HCT116 (cell line): ENCODE results near the gene FLNB. TPM values are rescaled to one million over a fixed set of nuclear protein-coding genes. Genes with fewer than 3 reads are reported as not detected.

Experiments used
- ATAC-seq: fragments of 200-7000 bp; cut with Tn5 transposase; 2 replicates; pipeline ENCODE4 v1.9.1; 2020; ENCODE audit warnings: mild to moderate bottlenecking, moderate library complexity
- BruUV-seq: library from RNA; stranded (reverse); fragments of 400-500 nt; replicated peaks from 2 replicates; lab custom pipeline; 2021; lab: Mats Ljungman, UMichigan
- CTCF ChIA-PET: fragments of 300-600 bp; sonication (Branson Sonifier 250); formaldehyde crosslinking; loops from one replicate; lab custom pipeline; 2021; ENCODE audit warnings: antibody characterized with exemption; lab: Charles Lee
- POLR2A ChIA-PET: fragments of 300-600, 350-600 bp; sonication (Branson Sonifier 250); formaldehyde crosslinking; loops from one replicate; lab custom pipeline; 2021; ENCODE audit warnings: antibody characterized with exemption; lab: Charles Lee
- RAD21 ChIA-PET, 2 experiments: fragments of 300-600 bp; sonication (Branson Sonifier 250); formaldehyde crosslinking; loops; one replicate each; lab custom pipeline; 2023; ENCODE audit warnings: low total read pairs in 2 of 2; ENCODE audit not compliant: uncharacterized antibody in 2 of 2, unreplicated experiment in 2 of 2, low non-redundant PET in 1 of 2; lab: Charles Lee
- DNase-seq: peaks from one replicate; pipeline ENCODE4 v3.0.0-alpha.2; 2010; ENCODE audit warnings: low read depth, low spot score
- H2AFZ ChIP-seq: fragments of 200-600 bp; shearing (Covaris generic), sonication (generic); 2 replicates; pipeline ENCODE4 v1.6.1; 2017; ENCODE audit warnings: low read depth, mixed run types, mixed read lengths, antibody characterized with exemption, low read length; ENCODE audit not compliant: poor library complexity, severe bottlenecking
- H3K27ac ChIP-seq: 2 replicates; pipeline ENCODE4 v1.5.1; 2012; ENCODE audit warnings: low read depth, low read length
- H3K27me3 ChIP-seq: fragments of 200-600 bp; sonication (generic); 2 replicates; pipeline ENCODE4 v1.6.1; 2016; ENCODE audit warnings: mixed run types, low read length, mixed read lengths; ENCODE audit not compliant: insufficient read depth
- H3K36me3 ChIP-seq, 2 experiments: fragments of 200-500 bp in 1 of 2; fragments of 200-600 bp in 1 of 2; sonication (Bioruptor generic) in 1 of 2; sonication (generic) in 1 of 2; 2 replicates each; pipeline versions ENCODE4 v1.5.1 to v1.6.1; 2014 to 2016; ENCODE audit warnings: low read length in 2 of 2, inconsistent platforms in 1 of 2, mixed read lengths in 1 of 2, mixed run types in 1 of 2; ENCODE audit not compliant: insufficient read depth in 2 of 2, control insufficient read depth in 1 of 2
- H3K4me1 ChIP-seq, 2 experiments: fragments of 200-600 bp in 1 of 2; sonication (generic) in 1 of 2; 2 replicates each; pipeline versions ENCODE4 v1.5.1 to v1.6.1; 2012 to 2017; ENCODE audit warnings: low read length in 2 of 2, inconsistent platforms in 1 of 2, mild to moderate bottlenecking in 1 of 2, mixed read lengths in 1 of 2, mixed run types in 1 of 2, moderate library complexity in 1 of 2; ENCODE audit not compliant: insufficient read depth in 2 of 2, control insufficient read depth in 1 of 2
- H3K4me2 ChIP-seq: fragments of 200-600 bp; sonication (generic); 2 replicates; pipeline ENCODE4 v1.6.1; 2017; ENCODE audit warnings: mixed run types, low read length, mixed read lengths
- H3K4me3 ChIP-seq, 2 experiments: fragments of 200-600 bp in 1 of 2; sonication (generic) in 1 of 2; replicated peaks in 1 of 2; 2 replicates each; pipeline ENCODE4 v1.5.1; 2011 to 2016; ENCODE audit warnings: low read length in 2 of 2, control low read depth in 1 of 2, low read depth in 1 of 2, mild to moderate bottlenecking in 1 of 2, mixed read lengths in 1 of 2, mixed run types in 1 of 2
- H3K79me2 ChIP-seq: fragments of 200-600 bp; sonication (generic); 2 replicates; pipeline ENCODE4 v1.6.1; 2017; ENCODE audit warnings: mild to moderate bottlenecking, mixed run types, low read length, moderate library complexity, mixed read lengths; ENCODE audit not compliant: insufficient read depth
- H3K9ac ChIP-seq: fragments of 200-600 bp; sonication (generic); 2 replicates; pipeline ENCODE4 v1.6.1; 2016; ENCODE audit warnings: low read length, mixed read lengths
- H3K9me2 ChIP-seq: fragments of 200-600 bp; sonication (generic), shearing (Covaris generic); 2 replicates; pipeline ENCODE4 v1.6.1; 2017; ENCODE audit warnings: mixed run types, mild to moderate bottlenecking, moderate library complexity; ENCODE audit not compliant: insufficient read depth
- H3K9me3 ChIP-seq, 2 experiments: fragments of 200-500 bp in 1 of 2; fragments of 200-600 bp in 1 of 2; sonication (Bioruptor generic) in 1 of 2; sonication (generic) in 1 of 2; 2 replicates each; pipeline ENCODE4 v1.6.1; 2014 to 2017; ENCODE audit warnings: low read length in 2 of 2, mixed read lengths in 2 of 2, inconsistent platforms in 1 of 2, low read depth in 1 of 2, mild to moderate bottlenecking in 1 of 2, mixed run types in 1 of 2, moderate library complexity in 1 of 2; ENCODE audit not compliant: control insufficient read depth in 1 of 2, insufficient read depth in 1 of 2
- H4K20me1 ChIP-seq: fragments of 200-600 bp; sonication (generic), shearing (Covaris generic); 2 replicates; pipeline ENCODE4 v1.6.1; 2017; ENCODE audit warnings: mixed run types, mild to moderate bottlenecking, moderate library complexity; ENCODE audit not compliant: insufficient read depth
- EGR1 ChIP-seq: IDR thresholded peaks from 2 replicates; pipeline ENCODE4 v1.6.1; 2012; ENCODE audit warnings: low read depth
- ELF1 ChIP-seq: IDR thresholded peaks from 2 replicates; pipeline ENCODE4 v1.6.1; 2012; ENCODE audit warnings: low read depth, borderline replicate concordance
- JUND ChIP-seq: IDR thresholded peaks from 2 replicates; pipeline ENCODE4 v1.6.1; 2012
- POLR2A ChIP-seq: IDR thresholded peaks from 2 replicates; pipeline ENCODE4 v1.7.0; 2011; ENCODE audit warnings: borderline replicate concordance; ENCODE audit not compliant: insufficient read depth, insufficient read length; ENCODE audit errors: extremely low read depth
- POLR2AphosphoS5 ChIP-seq: IDR thresholded peaks from 2 replicates; pipeline ENCODE4 v1.6.1; 2011; ENCODE audit warnings: mild to moderate bottlenecking, low read depth, low read length, moderate library complexity
- SIN3A ChIP-seq: IDR thresholded peaks from 2 replicates; pipeline ENCODE4 v1.6.1; 2012; ENCODE audit warnings: low read depth
- SP1 ChIP-seq: IDR thresholded peaks from 2 replicates; pipeline ENCODE4 v1.6.1; 2012; ENCODE audit warnings: low read depth
- YY1 ChIP-seq: IDR thresholded peaks from 2 replicates; pipeline ENCODE4 v1.6.1; 2011; ENCODE audit warnings: low read length, low read depth, moderate library complexity, mild to moderate bottlenecking; ENCODE audit not compliant: insufficient replicate concordance; ENCODE audit errors: extremely low read depth
- ZNF274 ChIP-seq: fragments of 200-500 bp; sonication (Bioruptor generic); IDR thresholded peaks from 2 replicates; pipeline ENCODE4 v1.6.1; 2014; ENCODE audit warnings: mild to moderate bottlenecking, low read depth, low read length, inconsistent platforms
- intact Hi-C: fragments of 100-400 bp; cut with micrococcal nuclease; formaldehyde crosslinking; loops from 2 replicates; pipeline ENCODE4 v1.10.0; 2022
- total RNA-seq: library from RNA; stranded (reverse); gene quantifications from one replicate; pipeline ENCODE4 v1.2.1, GENCODE V29; 2021; ENCODE audit not compliant: unreplicated experiment
- TF ChIP-seq, protein P1 (sequence below): IDR thresholded peaks from 2 replicates; pipeline ENCODE4 v1.6.1; 2011; ENCODE audit warnings: mild to moderate bottlenecking, low read length, moderate library complexity; ENCODE audit not compliant: insufficient replicate concordance; ENCODE audit errors: extremely low read depth
- TF ChIP-seq, protein P2 (sequence below), 3 experiments: fragments of 200-600 bp in 1 of 3; sonication (generic) in 1 of 3; IDR thresholded peaks in 2 of 3; conservative IDR thresholded peaks in 1 of 3; 2 replicates each; pipeline ENCODE4 v1.5.1; 2012 to 2017; ENCODE audit warnings: low read depth in 2 of 3, low read length in 2 of 3, antibody characterized with exemption in 1 of 3, borderline replicate concordance in 1 of 3, control low read depth in 1 of 3, mild to moderate bottlenecking in 1 of 3, mixed read lengths in 1 of 3, mixed run types in 1 of 3, moderate library complexity in 1 of 3; ENCODE audit not compliant: insufficient read depth in 1 of 3

FLNB gene
- total RNA-seq, 1 experiment from 2014 or later = 116 TPM

DNA sequence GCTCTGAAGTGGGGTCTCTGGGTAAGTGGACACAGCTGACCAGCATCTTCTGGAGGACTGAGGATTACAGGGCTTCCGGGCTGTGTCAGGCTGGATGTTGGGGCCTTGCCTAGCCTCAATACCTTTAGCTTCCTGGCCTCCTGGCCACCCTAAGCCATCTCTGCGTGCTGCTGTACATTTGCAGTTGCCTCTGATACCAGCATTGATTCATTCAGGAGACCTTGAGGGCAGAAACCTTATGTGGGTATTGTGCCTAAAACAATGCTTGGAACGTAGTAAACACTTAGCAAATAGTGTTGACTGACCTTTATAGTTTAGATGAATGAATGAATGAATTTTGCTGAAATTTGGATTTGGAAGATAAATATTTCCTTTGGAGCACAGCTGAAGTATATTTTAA, 97.0 kb downstream of the FLNB start:
- no peak overlapping the region for H3K27ac ChIP-seq
- ATAC-seq (no peak), DNase-seq (no peak)
- H3K79me2 ChIP-seq = no peaks in the 10 kb centered on the region
- RAD21 ChIA-PET = no interaction called here
- no peak overlapping the region for H3K4me2 ChIP-seq
- H3K27me3 ChIP-seq = no peaks in the 10 kb centered on the region
- no peak overlapping the region for H3K9ac ChIP-seq
- TF ChIP-seq JUND = no peak
- no peak for TF ChIP-seq SP1
- H3K9me3 ChIP-seq = no peaks in the 10 kb centered on the region
- no peak overlapping the region for H2AFZ ChIP-seq
- no peaks in the 10 kb centered on the region for H3K9me2 ChIP-seq
- BruUV-seq = no TSS peak
- CTCF ChIA-PET = no interaction called here
- intact Hi-C loops = no loop called here
- no peaks in the 10 kb centered on the region for H3K4me1 ChIP-seq
- POLR2A ChIA-PET = no interaction called here
- no peak overlapping the region for H3K4me3 ChIP-seq
- no peaks in the 10 kb centered on the region for H4K20me1 ChIP-seq
- peaks cover 18 to 33% of the 10 kb centered on the region in 2 experiments; a peak in 3 of 4 replicates for H3K36me3 ChIP-seq

DNA sequence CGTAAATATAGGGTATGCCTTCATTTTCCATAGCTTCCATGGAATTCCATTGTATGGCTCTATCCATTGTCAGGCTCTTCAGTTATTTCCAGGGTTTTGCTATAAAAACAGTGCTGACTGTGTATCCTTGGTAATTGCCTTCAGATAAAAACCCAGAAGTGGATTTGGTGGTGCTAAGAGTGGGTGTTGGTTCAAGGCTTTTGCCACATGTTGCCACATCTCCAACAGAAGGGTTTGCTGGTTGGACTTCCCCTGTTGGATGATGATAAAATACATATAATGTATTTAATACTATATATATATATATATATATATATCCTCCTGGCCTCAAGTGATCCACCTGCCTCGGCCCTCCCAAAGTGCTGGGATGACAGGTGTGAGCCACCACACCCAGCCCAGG, 97.8 kb downstream of the FLNB start:
- no peak overlapping the region for H3K4me2 ChIP-seq
- BruUV-seq = no TSS peak
- H3K27me3 ChIP-seq = no peaks in the 10 kb centered on the region
- no peak for ATAC-seq
- no peak for DNase-seq
- POLR2A ChIA-PET = no interaction called here
- no peak overlapping the region for H2AFZ ChIP-seq
- peaks cover 0 to 2% of the 10 kb centered on the region in 2 experiments; a peak in 1 of 4 replicates for H3K4me1 ChIP-seq
- no peaks in the 10 kb centered on the region for H4K20me1 ChIP-seq
- RAD21 ChIA-PET = no interaction called here
- no peak for TF ChIP-seq YY1
- TF ChIP-seq, protein P1, sequence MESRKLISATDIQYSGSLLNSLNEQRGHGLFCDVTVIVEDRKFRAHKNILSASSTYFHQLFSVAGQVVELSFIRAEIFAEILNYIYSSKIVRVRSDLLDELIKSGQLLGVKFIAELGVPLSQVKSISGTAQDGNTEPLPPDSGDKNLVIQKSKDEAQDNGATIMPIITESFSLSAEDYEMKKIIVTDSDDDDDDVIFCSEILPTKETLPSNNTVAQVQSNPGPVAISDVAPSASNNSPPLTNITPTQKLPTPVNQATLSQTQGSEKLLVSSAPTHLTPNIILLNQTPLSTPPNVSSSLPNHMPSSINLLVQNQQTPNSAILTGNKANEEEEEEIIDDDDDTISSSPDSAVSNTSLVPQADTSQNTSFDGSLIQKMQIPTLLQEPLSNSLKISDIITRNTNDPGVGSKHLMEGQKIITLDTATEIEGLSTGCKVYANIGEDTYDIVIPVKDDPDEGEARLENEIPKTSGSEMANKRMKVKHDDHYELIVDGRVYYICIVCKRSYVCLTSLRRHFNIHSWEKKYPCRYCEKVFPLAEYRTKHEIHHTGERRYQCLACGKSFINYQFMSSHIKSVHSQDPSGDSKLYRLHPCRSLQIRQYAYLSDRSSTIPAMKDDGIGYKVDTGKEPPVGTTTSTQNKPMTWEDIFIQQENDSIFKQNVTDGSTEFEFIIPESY = no peak
- no peak for TF ChIP-seq ELF1
- no peak for TF ChIP-seq ZNF274
- TF ChIP-seq POLR2AphosphoS5 = no peak
- no peak for TF ChIP-seq POLR2A
- TF ChIP-seq, protein P2, sequence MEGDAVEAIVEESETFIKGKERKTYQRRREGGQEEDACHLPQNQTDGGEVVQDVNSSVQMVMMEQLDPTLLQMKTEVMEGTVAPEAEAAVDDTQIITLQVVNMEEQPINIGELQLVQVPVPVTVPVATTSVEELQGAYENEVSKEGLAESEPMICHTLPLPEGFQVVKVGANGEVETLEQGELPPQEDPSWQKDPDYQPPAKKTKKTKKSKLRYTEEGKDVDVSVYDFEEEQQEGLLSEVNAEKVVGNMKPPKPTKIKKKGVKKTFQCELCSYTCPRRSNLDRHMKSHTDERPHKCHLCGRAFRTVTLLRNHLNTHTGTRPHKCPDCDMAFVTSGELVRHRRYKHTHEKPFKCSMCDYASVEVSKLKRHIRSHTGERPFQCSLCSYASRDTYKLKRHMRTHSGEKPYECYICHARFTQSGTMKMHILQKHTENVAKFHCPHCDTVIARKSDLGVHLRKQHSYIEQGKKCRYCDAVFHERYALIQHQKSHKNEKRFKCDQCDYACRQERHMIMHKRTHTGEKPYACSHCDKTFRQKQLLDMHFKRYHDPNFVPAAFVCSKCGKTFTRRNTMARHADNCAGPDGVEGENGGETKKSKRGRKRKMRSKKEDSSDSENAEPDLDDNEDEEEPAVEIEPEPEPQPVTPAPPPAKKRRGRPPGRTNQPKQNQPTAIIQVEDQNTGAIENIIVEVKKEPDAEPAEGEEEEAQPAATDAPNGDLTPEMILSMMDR (IDR thresholded peaks at IDR 0.05 in 2 of 3, conservative IDR thresholded peaks at IDR 0.05 in 1 of 3; ENCODE audit: borderline replicate concordance in 1 of 3, insufficient read depth in 1 of 3, low read depth in 2 of 3, low read length in 2 of 3) = no peak
- no peak for TF ChIP-seq EGR1
- TF ChIP-seq SIN3A = no peak
- H3K79me2 ChIP-seq = no peaks in the 10 kb centered on the region
- no peaks in the 10 kb centered on the region for H3K9me2 ChIP-seq
- H3K9ac ChIP-seq = no peak overlapping the region
- no peaks in the 10 kb centered on the region for H3K9me3 ChIP-seq
- CTCF ChIA-PET = no interaction called here
- H3K36me3 ChIP-seq = peaks cover 21 to 32% of the 10 kb centered on the region in 2 experiments; a peak in 3 of 4 replicates
- intact Hi-C loops = no loop called here
- no peak overlapping the region for H3K4me3 ChIP-seq
- no peak overlapping the region for H3K27ac ChIP-seq
